Vagina (tissue), 2 donors: Measurements from ENCODE around the gene GFRA1. TPM values are rescaled to one million over a fixed set of nuclear protein-coding genes. Genes with fewer than 3 reads are reported as not detected.
A peak's percentile ranks its signal among the peaks of the same experiment; 100 is the strongest.

Experiments
- DNase-seq, 2 donors: peaks; one replicate each; pipeline ENCODE4 v3.0.0-alpha.2; 2017; ENCODE audit errors: extremely low spot score in 2 of 2
- H3K27ac ChIP-seq: fragments of 200-600 bp; sonication (generic); one replicate; pipeline ENCODE4 v1.5.1; 2019
- H3K27me3 ChIP-seq: fragments of 200-600 bp; sonication (generic); one replicate; pipeline ENCODE4 v1.5.1; 2019
- H3K36me3 ChIP-seq, 2 donors: fragments of 200-600 bp; sonication (generic); one replicate each; pipeline ENCODE4 v1.5.1; 2017 to 2019
- H3K4me1 ChIP-seq: fragments of 200-600 bp; sonication (generic); one replicate; pipeline ENCODE4 v1.5.1; 2019
- H3K4me3 ChIP-seq, 2 donors: fragments of 200-600 bp; sonication (generic); 1 replicate in 1 of 2; 2 replicates in 1 of 2; pipeline ENCODE4 v1.5.1; 2016 to 2019
- H3K9me3 ChIP-seq: fragments of 200-600 bp; sonication (generic); one replicate; pipeline ENCODE4 v1.5.1; 2019
- POLR2A ChIP-seq, 2 donors: fragments of 450-650 bp; IDR thresholded peaks; one replicate each; pipeline ENCODE4 v1.6.1; 2017; ENCODE audit warnings: antibody characterized with exemption in 2 of 2, mild to moderate bottlenecking in 2 of 2, moderate library complexity in 2 of 2
- POLR2AphosphoS5 ChIP-seq, 2 donors: sonication (generic); formaldehyde crosslinking; IDR thresholded peaks; one replicate each; pipeline ENCODE4 v1.9.0; 2017; ENCODE audit warnings: antibody characterized with exemption in 2 of 2, mild to moderate bottlenecking in 2 of 2, low read depth in 1 of 2; ENCODE audit not compliant: insufficient read depth in 1 of 2
- intact Hi-C: fragments of 100-400 bp; cut with DNase I; formaldehyde crosslinking; loops from one replicate; pipeline ENCODE4 v1.15.1; 2023
- total RNA-seq: library from RNA; depleted of rRNA; stranded (reverse); fragments of >200 nt; gene quantifications from one replicate; pipeline ENCODE4 v1.2.3, GENCODE V29; 2016
- TF ChIP-seq, protein P1 (sequence below), 3 experiments: fragments of 450-650 bp in 2 of 3; fragments of 200-600 bp in 1 of 3; sonication (generic) in 1 of 3; IDR thresholded peaks; one replicate each; pipeline ENCODE4 v1.5.1; 2017 to 2019; ENCODE audit warnings: antibody characterized with exemption in 3 of 3, mild to moderate bottlenecking in 2 of 3, moderate library complexity in 2 of 3

GFRA1 gene
- total RNA-seq, 1 donor from 2014 or later = 57.7 TPM

DNA sequence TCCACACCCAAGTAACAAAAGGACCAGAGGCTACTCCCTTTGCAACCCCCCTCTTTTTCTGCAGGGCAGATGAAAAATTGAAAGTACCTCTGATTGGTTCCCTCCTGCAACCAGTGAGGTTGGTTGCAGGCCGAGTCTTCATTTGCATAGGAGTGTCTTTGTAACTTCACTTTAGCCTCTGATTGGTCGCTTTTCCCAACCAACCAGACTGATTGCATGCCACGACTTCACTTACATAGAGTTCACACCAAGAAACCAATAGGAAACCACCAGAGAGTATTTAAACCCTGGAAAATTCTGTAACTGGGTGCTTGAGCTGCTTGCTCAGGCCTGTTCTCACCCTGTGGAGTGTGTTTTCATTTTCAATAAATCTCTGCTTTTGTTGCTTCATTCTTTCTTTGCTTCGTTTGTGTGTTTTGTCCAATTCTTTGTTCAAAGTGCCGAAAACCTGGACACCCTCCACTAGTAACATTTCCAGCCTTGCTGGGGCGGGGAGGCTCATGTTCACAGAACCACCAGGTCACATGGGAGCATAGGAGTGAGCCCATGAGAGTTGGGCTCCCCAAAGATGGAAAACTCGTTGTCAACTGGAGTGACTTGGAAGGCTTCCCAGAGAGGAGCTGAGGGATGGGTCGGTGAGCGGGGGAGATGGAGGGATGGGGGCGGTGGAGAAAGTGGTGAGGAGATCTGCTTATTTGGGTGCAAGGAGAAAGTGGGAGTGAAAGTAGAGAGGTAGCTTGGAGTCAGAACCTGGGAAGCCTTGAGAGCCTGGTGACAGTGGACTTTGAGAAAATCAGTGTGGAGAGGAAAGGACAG is 223.6 kb downstream of the GFRA1 start:
- intact Hi-C loops = no loop called here

DNA sequence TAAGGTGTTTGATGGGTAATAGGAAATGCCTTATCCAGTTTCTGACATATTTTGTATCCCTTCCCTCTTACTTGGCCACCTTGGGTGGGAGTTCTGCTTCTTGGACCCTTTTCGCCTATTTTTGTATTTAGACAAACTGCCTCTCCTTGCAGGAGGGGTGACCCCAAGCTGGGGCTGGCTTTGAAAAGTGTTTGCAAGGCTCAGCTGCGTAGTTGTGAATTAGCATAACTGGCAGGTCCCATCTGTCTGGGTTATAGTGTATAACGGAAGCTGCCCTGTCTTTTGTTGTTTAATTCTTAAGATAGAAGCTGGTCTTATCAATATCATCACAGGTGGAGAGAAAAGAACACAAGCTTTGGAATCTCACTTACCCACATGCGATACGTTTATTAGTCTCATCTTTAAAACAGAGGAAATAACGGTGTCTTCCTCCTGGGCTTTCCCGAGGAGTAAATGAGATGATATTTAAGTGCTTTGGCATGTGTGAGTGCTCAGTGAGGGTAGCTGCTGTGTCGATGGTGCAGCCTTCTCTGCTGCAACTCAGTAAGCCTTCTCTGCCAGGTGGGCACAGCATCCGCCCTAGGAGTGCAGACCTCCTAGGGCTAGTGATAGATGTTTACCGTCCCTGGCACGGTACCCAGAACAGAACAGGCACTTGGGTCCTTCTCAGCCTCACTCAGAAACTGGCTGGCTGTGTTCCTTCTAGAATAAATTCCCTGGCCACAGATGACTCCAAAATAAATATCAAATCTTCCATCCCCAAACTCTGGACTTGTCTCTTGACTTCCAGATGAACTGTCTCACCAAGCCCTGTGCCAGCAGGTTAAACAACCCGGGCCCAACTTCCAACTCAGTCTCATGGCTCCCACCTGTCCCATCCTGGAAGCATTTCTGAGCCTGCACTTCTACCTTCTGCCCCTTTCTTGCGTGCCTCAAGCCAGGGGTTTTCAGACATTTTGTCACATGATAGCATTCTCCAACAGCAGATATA is 227.3 kb downstream of the GFRA1 start:
- DNase-seq = peak in 1 of 2 donors; percentile 70
- no peak overlapping the region for H3K27ac ChIP-seq
- no peaks in the 10 kb centered on the region for H3K9me3 ChIP-seq
- TF ChIP-seq POLR2AphosphoS5 (IDR thresholded peaks at IDR 0.05; ENCODE audit: insufficient read depth in 1 of 2, low read depth in 1 of 2) = no peak
- TF ChIP-seq, protein P1, sequence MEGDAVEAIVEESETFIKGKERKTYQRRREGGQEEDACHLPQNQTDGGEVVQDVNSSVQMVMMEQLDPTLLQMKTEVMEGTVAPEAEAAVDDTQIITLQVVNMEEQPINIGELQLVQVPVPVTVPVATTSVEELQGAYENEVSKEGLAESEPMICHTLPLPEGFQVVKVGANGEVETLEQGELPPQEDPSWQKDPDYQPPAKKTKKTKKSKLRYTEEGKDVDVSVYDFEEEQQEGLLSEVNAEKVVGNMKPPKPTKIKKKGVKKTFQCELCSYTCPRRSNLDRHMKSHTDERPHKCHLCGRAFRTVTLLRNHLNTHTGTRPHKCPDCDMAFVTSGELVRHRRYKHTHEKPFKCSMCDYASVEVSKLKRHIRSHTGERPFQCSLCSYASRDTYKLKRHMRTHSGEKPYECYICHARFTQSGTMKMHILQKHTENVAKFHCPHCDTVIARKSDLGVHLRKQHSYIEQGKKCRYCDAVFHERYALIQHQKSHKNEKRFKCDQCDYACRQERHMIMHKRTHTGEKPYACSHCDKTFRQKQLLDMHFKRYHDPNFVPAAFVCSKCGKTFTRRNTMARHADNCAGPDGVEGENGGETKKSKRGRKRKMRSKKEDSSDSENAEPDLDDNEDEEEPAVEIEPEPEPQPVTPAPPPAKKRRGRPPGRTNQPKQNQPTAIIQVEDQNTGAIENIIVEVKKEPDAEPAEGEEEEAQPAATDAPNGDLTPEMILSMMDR (IDR thresholded peaks at IDR 0.05) = no peak
- no peak for TF ChIP-seq POLR2A (IDR thresholded peaks at IDR 0.05)
- H3K4me3 ChIP-seq = no peak overlapping the region
- intact Hi-C loops = no loop called here
- H3K4me1 ChIP-seq = no peaks in the 10 kb centered on the region
- no peaks in the 10 kb centered on the region for H3K36me3 ChIP-seq
- H3K27me3 ChIP-seq = no peaks in the 10 kb centered on the region

More for the DNA sequence above, 223.6 kb downstream of the GFRA1 start:
- Histone ChIP-seq H3K4me1 (no peaks in the 10 kb centered on the region), H3K9me3 (no peaks in the 10 kb centered on the region), H3K27me3 (no peaks in the 10 kb centered on the region), H3K36me3 (no peaks in the 10 kb centered on the region), H3K4me3 (no peak overlapping the region), H3K27ac (no peak overlapping the region)
- no peak for DNase-seq
- no peak for TF ChIP-seq POLR2AphosphoS5 (IDR thresholded peaks at IDR 0.05; ENCODE audit: insufficient read depth in 1 of 2, low read depth in 1 of 2)
- TF ChIP-seq POLR2A (IDR thresholded peaks at IDR 0.05) = no peak
- TF ChIP-seq, protein P1 (IDR thresholded peaks at IDR 0.05) = no peak

DNA sequence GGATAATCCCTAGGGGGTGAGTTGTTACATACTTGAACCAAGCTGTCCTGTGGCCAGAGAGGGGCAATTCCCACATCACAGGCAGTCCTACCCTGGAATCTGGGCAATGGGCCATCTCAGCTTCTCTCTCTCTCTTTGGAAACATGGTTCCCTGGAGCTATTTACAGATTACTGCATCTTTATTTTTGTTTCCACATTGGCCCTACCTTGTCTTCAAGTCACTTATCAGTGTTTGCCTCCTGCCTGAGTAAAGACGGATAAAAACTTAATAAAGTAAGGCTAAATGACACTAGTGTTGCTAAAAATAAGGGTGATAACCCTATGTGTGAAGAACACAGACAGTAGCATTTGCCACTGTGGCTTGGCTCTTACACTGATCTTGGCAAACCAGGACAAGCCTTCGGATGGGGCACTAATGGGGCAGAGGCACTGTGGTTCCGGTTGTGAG is 228.2 kb downstream of the GFRA1 start:
- peak in 1 of 2 donors; percentile 32 for DNase-seq
- TF ChIP-seq, protein P1 (IDR thresholded peaks at IDR 0.05) = no peak
- Histone ChIP-seq H3K27ac (no peak overlapping the region), H3K36me3 (no peaks in the 10 kb centered on the region), H3K9me3 (no peaks in the 10 kb centered on the region), H3K4me3 (no peak overlapping the region), H3K27me3 (no peaks in the 10 kb centered on the region), H3K4me1 (no peaks in the 10 kb centered on the region)
- intact Hi-C loops = no loop called here

DNA sequence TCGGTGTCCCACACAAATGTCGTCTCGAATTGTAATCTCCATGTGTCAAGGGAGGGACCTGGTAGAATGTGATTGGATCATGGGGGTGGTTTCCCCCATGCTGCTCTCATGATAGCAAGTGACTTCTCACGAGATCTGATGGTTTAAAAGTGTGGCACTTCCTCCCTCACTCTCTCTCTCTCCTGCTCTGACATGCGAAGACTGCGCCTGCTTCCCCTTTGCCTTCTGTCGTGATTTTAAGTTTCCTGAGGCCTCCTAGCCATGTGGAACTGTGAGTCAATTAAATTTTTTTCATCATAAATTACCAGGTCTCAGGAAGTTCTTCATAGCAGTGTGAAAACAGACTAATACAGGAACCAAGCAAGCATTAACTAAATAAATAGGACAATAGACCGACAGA is 229.1 kb downstream of the GFRA1 start:
- intact Hi-C loops = no loop called here

More for the DNA sequence above, 229.1 kb downstream of the GFRA1 start:
- TF ChIP-seq POLR2AphosphoS5 (IDR thresholded peaks at IDR 0.05; ENCODE audit: insufficient read depth in 1 of 2, low read depth in 1 of 2) (no peak), POLR2A (IDR thresholded peaks at IDR 0.05) (no peak)
- TF ChIP-seq, protein P1 (IDR thresholded peaks at IDR 0.05) = no peak
- no peaks in the 10 kb centered on the region for H3K4me1 ChIP-seq
- H3K27ac ChIP-seq = no peak overlapping the region
- H3K4me3 ChIP-seq = no peak overlapping the region
- no peaks in the 10 kb centered on the region for H3K9me3 ChIP-seq
- no peaks in the 10 kb centered on the region for H3K36me3 ChIP-seq
- H3K27me3 ChIP-seq = no peaks in the 10 kb centered on the region
- peak in 1 of 2 donors; percentile 49 for DNase-seq
